Muscle layer of colon (tissue), 2 donors: ENCODE data around the gene ACSM2A.
"Not testable (repeated sequence)": the region's sequence is repeated elsewhere in the genome, so short reads cannot be mapped to it uniquely, and the experiment has no call there.

Source experiments
- H3K27ac ChIP-seq: one replicate; pipeline ENCODE4 v1.7.0; 2013; ENCODE audit warnings: low read depth, mild to moderate bottlenecking, low read length, moderate library complexity
- H3K27me3 ChIP-seq, 2 donors: one replicate each; pipeline ENCODE4 v1.7.0; 2013; ENCODE audit warnings: low read length in 2 of 2, mild to moderate bottlenecking in 2 of 2; ENCODE audit not compliant: insufficient read depth in 2 of 2, control insufficient read depth in 1 of 2
- H3K36me3 ChIP-seq: one replicate; pipeline ENCODE4 v1.7.0; 2013; ENCODE audit warnings: mild to moderate bottlenecking, low read length; ENCODE audit not compliant: insufficient read depth
- H3K4me1 ChIP-seq: one replicate; pipeline ENCODE4 v1.7.0; 2013; ENCODE audit warnings: mild to moderate bottlenecking, low read length; ENCODE audit not compliant: insufficient read depth
- H3K4me3 ChIP-seq, 2 donors: one replicate each; pipeline ENCODE4 v1.7.0; 2013; ENCODE audit warnings: low read length in 2 of 2, low read depth in 1 of 2, mild to moderate bottlenecking in 1 of 2, moderate library complexity in 1 of 2
- H3K9ac ChIP-seq: one replicate; pipeline ENCODE4 v1.7.0; 2013; ENCODE audit warnings: low read length
- H3K9me3 ChIP-seq: one replicate; pipeline ENCODE4 v1.7.0; 2013; ENCODE audit warnings: mild to moderate bottlenecking, low read length
- donor health status: abdominal sarcoma.
- donor health status: Adenocarcinoma of cecum.

The ACSM2A gene

GRCh38 chr16:20460313-20460712 is 9.0 kb downstream of the ACSM2A start:
- H3K4me3 ChIP-seq, H3K27me3 ChIP-seq, H3K4me1 ChIP-seq, H3K36me3 ChIP-seq, H3K9me3 ChIP-seq, H3K9ac ChIP-seq, H3K27ac ChIP-seq: not testable (repeated sequence)

GRCh38 chr16:20468954-20469353 is 17.6 kb downstream of the ACSM2A start:
- not testable (repeated sequence) for H3K9me3 ChIP-seq, H3K36me3 ChIP-seq, H3K4me3 ChIP-seq, H3K27me3 ChIP-seq, H3K27ac ChIP-seq, H3K4me1 ChIP-seq, H3K9ac ChIP-seq

DNA sequence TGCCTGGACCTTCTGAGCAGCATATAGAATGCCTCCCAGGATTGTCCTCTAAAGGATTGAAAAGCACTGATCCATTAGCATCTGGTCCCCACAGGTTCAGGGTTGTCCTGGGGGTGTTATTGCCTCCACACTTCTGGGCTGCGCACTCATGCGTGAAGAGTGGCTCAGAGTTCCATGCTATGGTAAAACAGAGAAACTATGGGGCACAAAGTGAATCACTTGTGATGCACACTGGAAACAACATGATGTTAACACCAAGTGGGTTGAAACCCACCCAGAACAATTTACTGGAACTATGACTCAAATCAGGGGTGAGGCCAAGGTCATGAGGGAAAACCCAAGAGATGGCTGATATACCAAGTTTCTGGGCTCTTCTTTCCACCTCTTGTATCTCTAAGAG is 18.6 kb downstream of the ACSM2A start:
- H3K4me1 ChIP-seq, H3K36me3 ChIP-seq, H3K4me3 ChIP-seq, H3K9me3 ChIP-seq, H3K9ac ChIP-seq, H3K27ac ChIP-seq, H3K27me3 ChIP-seq: not testable (repeated sequence)

DNA sequence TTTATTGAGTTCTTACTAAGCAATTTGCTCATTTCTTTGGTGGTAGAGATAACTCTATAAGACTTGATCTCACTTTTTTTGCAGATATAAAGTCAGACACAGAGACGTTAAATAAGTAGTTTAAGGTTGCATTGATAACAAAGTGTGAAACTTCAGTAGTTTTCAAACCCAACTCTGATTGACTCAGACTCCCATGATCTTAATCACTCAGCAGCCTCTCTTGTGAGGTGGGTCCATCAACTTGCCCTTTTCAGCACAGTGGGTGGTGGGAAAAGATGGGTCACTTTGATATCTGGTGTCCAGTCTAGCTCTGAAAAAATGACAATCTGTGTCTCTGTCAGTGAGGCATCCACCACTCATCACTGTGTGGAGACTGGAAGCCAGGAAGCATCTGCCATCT is 19.4 kb downstream of the ACSM2A start:
- H3K36me3 ChIP-seq, H3K4me3 ChIP-seq, H3K9me3 ChIP-seq, H3K27ac ChIP-seq, H3K4me1 ChIP-seq, H3K9ac ChIP-seq, H3K27me3 ChIP-seq: not testable (repeated sequence)

DNA sequence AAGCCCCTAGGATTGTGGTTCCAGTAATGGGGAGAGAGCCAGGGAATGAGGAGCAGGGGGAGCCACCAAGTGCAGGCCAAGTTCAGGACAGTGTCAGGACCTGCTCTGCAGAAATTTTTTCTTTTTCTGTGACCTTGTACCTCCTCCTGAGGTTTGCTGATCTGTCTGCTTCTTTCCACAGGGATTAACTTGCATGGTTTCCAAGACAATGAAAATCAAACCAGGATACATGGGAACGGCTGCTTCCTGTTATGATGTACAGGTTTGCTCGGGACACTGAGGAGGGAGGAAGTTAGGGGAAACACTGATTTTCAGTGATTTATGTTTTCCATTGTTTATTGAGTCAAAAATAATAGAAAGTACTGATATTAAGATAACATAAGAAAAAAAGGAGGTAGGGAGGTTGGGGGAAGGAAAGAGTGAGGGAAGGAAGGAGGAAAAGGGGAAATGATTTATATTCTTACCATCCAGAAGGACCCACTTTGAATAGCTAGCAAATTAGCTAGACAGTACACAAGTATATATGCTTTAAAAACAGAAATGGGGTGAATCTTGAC is 25.9 kb downstream of the ACSM2A start:
- not testable (repeated sequence) for H3K4me1 ChIP-seq, H3K9ac ChIP-seq, H3K9me3 ChIP-seq, H3K4me3 ChIP-seq, H3K27ac ChIP-seq, H3K27me3 ChIP-seq, H3K36me3 ChIP-seq

GRCh38 chr16:20483989-20484388 is 32.7 kb downstream of the ACSM2A start:
- not testable (repeated sequence) for H3K9ac ChIP-seq, H3K9me3 ChIP-seq, H3K4me3 ChIP-seq, H3K36me3 ChIP-seq, H3K4me1 ChIP-seq, H3K27me3 ChIP-seq, H3K27ac ChIP-seq

- H3K9ac ChIP-seq: no peak overlapping the region
- H3K27ac ChIP-seq: no peak overlapping the region
- H3K9me3 ChIP-seq: no peaks in the 10 kb centered on the region
- H3K4me3 ChIP-seq: no peak overlapping the region
- H3K4me1 ChIP-seq: no peaks in the 10 kb centered on the region
- H3K27me3 ChIP-seq: no peaks in the 10 kb centered on the region
- no peaks in the 10 kb centered on the region for H3K36me3 ChIP-seq
Measured at GRCh38 chr16:20484726-20485125, 33.4 kb downstream of the ACSM2A start.

- no peaks in the 10 kb centered on the region for H3K9me3 ChIP-seq
- H3K27me3 ChIP-seq: no peaks in the 10 kb centered on the region
- H3K9ac ChIP-seq: no peak overlapping the region
- H3K27ac ChIP-seq: no peak overlapping the region
- no peak overlapping the region for H3K4me3 ChIP-seq
- H3K4me1 ChIP-seq: no peaks in the 10 kb centered on the region
- no peaks in the 10 kb centered on the region for H3K36me3 ChIP-seq
Measured at GRCh38 chr16:20485408-20485807, 34.1 kb downstream of the ACSM2A start.

GRCh38 chr16:20490994-20491393 is 39.7 kb downstream of the ACSM2A start:
- H3K36me3 ChIP-seq, H3K9ac ChIP-seq, H3K27me3 ChIP-seq, H3K4me3 ChIP-seq, H3K27ac ChIP-seq, H3K9me3 ChIP-seq, H3K4me1 ChIP-seq: not testable (repeated sequence)

DNA sequence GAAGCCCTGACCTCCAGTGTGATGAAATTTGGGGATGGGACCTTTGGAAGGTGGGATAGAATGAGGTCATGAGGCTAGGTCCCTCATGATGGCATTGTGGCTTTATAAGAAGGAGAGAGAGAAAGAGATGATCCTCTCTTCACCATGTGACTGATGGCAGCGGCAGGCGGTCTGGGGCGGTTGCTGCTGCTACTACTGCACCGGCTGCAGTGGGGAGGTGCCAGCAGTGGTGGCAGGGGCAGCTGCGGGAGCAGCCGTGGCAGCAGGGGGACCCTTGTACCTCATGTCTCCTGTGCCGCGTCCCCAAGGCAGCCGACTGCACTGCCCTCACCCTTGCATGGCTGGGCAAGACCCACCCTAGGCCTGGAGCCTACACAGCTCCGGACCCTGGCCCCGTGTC is 40.1 kb downstream of the ACSM2A start:
- not testable (repeated sequence) for H3K27me3 ChIP-seq, H3K4me1 ChIP-seq, H3K9me3 ChIP-seq, H3K4me3 ChIP-seq, H3K27ac ChIP-seq, H3K36me3 ChIP-seq, H3K9ac ChIP-seq

DNA sequence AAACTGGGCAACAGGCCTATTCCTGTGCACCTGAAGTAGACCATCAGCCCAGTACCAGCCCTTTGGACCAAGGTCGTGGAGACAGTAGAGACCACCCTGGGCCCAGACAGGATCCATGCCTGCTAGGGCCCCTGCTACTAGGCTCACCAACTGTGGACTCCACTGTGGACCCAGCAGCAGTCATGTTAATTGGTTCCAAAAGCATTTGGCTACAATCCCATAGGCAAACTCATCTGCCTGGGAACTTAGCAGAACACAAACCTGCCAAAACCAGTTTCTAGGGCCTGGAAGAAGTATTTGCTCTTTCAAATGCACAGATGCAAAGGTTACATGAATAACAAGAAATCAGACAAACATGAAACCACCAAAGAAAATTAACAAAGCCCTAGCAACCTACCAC is 53.1 kb downstream of the ACSM2A start:
- H3K27me3 ChIP-seq: no peaks in the 10 kb centered on the region
- H3K36me3 ChIP-seq: no peaks in the 10 kb centered on the region
- no peak overlapping the region for H3K27ac ChIP-seq
- no peaks in the 10 kb centered on the region for H3K9me3 ChIP-seq
- H3K4me3 ChIP-seq: no peak overlapping the region
- no peaks in the 10 kb centered on the region for H3K4me1 ChIP-seq
- H3K9ac ChIP-seq: no peak overlapping the region

DNA sequence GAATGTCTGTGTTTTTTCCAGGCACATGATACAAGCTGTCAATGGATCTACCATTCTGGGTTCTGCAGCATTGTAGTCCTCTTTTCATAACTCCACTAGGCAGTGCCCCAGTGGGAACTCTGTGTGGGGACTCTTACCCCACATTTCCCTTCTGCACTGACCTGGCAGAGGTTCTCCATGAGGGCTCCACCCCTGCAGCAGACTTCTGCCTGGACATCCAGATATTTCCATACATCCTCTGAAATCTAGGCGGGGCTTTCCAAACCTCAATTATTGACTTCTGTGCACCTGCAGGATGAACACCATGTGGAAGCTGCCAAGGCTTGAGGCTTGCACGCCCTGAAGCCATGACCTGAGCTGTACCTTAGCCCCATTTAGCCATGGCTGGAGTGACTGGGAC is 56.0 kb downstream of the ACSM2A start:
- Histone ChIP-seq H3K9ac (no peak overlapping the region), H3K9me3 (no peaks in the 10 kb centered on the region), H3K4me1 (no peaks in the 10 kb centered on the region), H3K36me3 (no peaks in the 10 kb centered on the region), H3K4me3 (no peak overlapping the region), H3K27me3 (no peaks in the 10 kb centered on the region), H3K27ac (no peak overlapping the region)
